OCI-LY3 (cell line): ENCODE results near the gene ADAR.
A peak's percentile ranks its signal among the peaks of the same experiment; 100 is the strongest.

ENCODE experiments used
- H2AFZ ChIP-seq: fragments of 200-600, 300-600 bp; shearing (Covaris generic); 2 replicates; pipeline ENCODE4 v1.6.0; 2014; ENCODE audit warnings: antibody characterized with exemption, low read depth, low read length
- H3K27ac ChIP-seq: fragments of 200-600, 300-600 bp; sonication (generic); 2 replicates; pipeline ENCODE4 v1.5.1; 2014; ENCODE audit warnings: mild to moderate bottlenecking, low read length, moderate library complexity, mixed read lengths
- H3K27me3 ChIP-seq: fragments of 200-600, 300-600 bp; sonication (generic); 2 replicates; pipeline ENCODE4 v1.6.1; 2014; ENCODE audit warnings: low read depth, low read length, mixed read lengths
- H3K36me3 ChIP-seq: fragments of 200-600, 300-600 bp; sonication (generic); replicated peaks from 2 replicates; pipeline ENCODE3; 2014; ENCODE audit warnings: low read depth, low read length, mixed read lengths
- H3K4me1 ChIP-seq: fragments of 300-600, 200-600 bp; sonication (generic); 2 replicates; pipeline ENCODE4 v1.6.1; 2014; ENCODE audit warnings: low read length, mixed read lengths
- H3K4me2 ChIP-seq: fragments of 200-600, 300-600 bp; sonication (generic); 2 replicates; pipeline ENCODE4 v1.6.1; 2014; ENCODE audit warnings: low read length, mixed read lengths
- H3K4me3 ChIP-seq: fragments of 300-600, 200-600 bp; sonication (generic); 2 replicates; pipeline ENCODE4 v1.5.1; 2014; ENCODE audit warnings: antibody characterized with exemption, mild to moderate bottlenecking, low read length, moderate library complexity
- H3K79me2 ChIP-seq: fragments of 300-600, 200-600 bp; shearing (Covaris generic); 2 replicates; pipeline ENCODE4 v1.6.1; 2014; ENCODE audit warnings: mild to moderate bottlenecking, low read length, mixed read lengths
- H3K9ac ChIP-seq: fragments of 300-600, 200-600 bp; shearing (Covaris generic); 2 replicates; pipeline ENCODE4 v1.6.0; 2014; ENCODE audit warnings: mild to moderate bottlenecking, low read length, moderate library complexity
- H3K9me3 ChIP-seq: fragments of 200-600, 300-600 bp; shearing (Covaris generic); 2 replicates; pipeline ENCODE4 v1.6.1; 2014; ENCODE audit warnings: low read length, mixed read lengths; ENCODE audit not compliant: insufficient read depth
- H4K20me1 ChIP-seq: fragments of 200-600, 300-600 bp; sonication (generic); 2 replicates; pipeline ENCODE4 v1.6.1; 2016; ENCODE audit warnings: low read length, mixed read lengths; ENCODE audit not compliant: insufficient read depth
- CTCF ChIP-seq: fragments of 200-600, 300-600 bp; sonication (generic); IDR thresholded peaks from 2 replicates; pipeline ENCODE4 v1.5.1; 2014; ENCODE audit warnings: antibody characterized with exemption, low read length, low read depth
- EZH2phosphoT487 ChIP-seq: fragments of 200-600 bp; shearing (Covaris generic); IDR thresholded peaks from 2 replicates; pipeline ENCODE4 v1.6.1; 2018; ENCODE audit warnings: antibody characterized with exemption, mixed run types, low read depth

The ADAR gene

DNA sequence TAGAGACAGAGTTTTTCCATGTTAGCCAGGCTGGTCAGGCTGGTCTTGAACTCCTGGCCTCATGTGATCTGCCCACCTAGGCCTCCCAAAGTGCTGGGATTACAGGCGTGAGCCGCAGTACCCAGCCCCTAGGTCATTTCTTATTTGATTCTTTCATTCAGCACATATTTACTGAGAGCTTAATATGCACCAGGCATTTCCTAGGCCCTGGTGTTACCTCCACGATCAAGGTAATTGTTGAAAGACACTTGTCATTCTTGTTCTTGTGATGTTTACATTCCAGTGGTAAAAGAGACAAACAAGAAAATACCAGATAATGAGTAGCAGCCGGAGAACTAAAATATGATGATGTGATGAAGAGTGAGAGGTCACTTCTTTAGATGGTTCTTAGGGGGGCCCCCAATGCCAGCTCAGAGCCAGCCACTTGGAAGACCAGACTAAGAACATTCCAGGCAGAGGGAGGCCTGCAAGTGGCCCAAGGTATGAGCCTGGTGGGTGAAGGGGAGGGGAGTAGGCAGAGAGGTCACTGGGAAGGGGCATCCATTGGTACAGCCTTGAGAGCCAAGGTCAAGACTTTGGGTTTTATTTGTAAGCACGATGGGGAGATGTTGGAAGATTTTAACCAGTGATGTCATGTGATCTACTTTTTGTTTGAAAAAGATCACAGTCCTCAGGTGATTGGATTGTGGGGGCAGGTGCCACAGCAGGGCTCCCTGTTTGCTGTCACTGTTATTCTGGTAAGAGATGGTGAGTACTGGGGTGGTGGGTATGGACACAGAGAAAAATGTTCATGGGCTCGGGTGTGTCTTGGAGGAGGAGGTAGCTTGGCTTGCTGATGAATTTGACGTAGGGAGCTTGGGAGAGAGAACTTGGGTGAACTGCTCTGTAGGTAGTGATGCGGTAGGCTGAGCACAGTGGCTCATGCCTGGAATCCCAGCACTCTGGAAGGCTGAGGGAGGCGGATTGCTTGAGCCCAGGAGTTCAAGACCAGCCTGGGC lies 68.2 kb downstream of the ADAR start:
- Histone ChIP-seq H3K4me2 (no peak overlapping the region), H3K27ac (no peak overlapping the region), H3K36me3 (no peaks in the 10 kb centered on the region), H3K79me2 (no peaks in the 10 kb centered on the region), H4K20me1 (no peaks in the 10 kb centered on the region), H3K4me3 (no peak overlapping the region), H3K4me1 (no peaks in the 10 kb centered on the region), H3K27me3 (peaks cover 41% of the 10 kb centered on the region), H2AFZ (no peak overlapping the region), H3K9me3 (no peaks in the 10 kb centered on the region), H3K9ac (no peak overlapping the region)
- TF ChIP-seq EZH2phosphoT487 (no peak), CTCF (no peak)

DNA sequence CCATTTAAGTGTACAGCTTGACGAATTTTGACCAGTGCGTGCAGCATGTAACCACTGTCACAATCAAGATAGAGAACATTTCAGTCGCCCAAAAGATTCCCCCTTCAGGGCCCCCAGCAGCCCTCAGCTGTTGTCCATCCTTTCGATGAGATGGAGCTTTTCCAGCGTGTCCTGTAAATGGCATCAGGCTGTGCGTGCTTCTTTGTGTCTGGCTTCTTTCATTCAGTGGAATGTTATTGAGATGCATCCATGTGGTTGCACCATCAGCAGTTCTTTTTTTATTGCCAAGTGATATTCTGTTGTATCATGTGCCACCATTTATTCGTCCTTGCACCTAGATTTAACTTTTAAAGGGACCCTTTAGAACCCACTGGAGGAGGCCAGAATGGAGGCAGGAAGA lies 71.4 kb downstream of the ADAR start:
- Histone ChIP-seq H4K20me1 (no peaks in the 10 kb centered on the region), H3K79me2 (no peaks in the 10 kb centered on the region), H3K4me1 (no peaks in the 10 kb centered on the region), H3K4me3 (no peak overlapping the region), H3K4me2 (no peak overlapping the region), H3K9ac (no peak overlapping the region), H3K27ac (no peak overlapping the region), H3K9me3 (no peaks in the 10 kb centered on the region), H3K27me3 (peaks cover 27% of the 10 kb centered on the region), H3K36me3 (no peaks in the 10 kb centered on the region), H2AFZ (no peak overlapping the region)
- TF ChIP-seq CTCF = no peak
- no peak for TF ChIP-seq EZH2phosphoT487

GRCh38 chr1:154533952-154534844 lies 73.8 kb downstream of the ADAR start:
- Histone ChIP-seq H3K36me3 (no peaks in the 10 kb centered on the region), H3K27me3 (peaks cover 14% of the 10 kb centered on the region; the same call in 1 of the 2 replicates), H3K79me2 (no peaks in the 10 kb centered on the region), H3K9ac (no peak overlapping the region), H4K20me1 (no peaks in the 10 kb centered on the region), H3K4me3 (no peak overlapping the region), H3K9me3 (no peaks in the 10 kb centered on the region), H3K4me2 (no peak overlapping the region), H3K27ac (no peak overlapping the region), H3K4me1 (no peaks in the 10 kb centered on the region), H2AFZ (no peak overlapping the region)
- no peak for TF ChIP-seq EZH2phosphoT487
- TF ChIP-seq CTCF = peak; percentile 75
